Neutrophil (primary cell): ENCODE measurements around the gene TOX2.

Experiments used
- H3K27ac ChIP-seq: fragments of 200-600 bp; sonication (generic); 2 replicates; pipeline ENCODE4 v1.5.1; 2016; ENCODE audit warnings: mild to moderate bottlenecking, moderate library complexity
- H3K27me3 ChIP-seq: fragments of 200-600 bp; sonication (generic); 2 replicates; pipeline ENCODE4 v1.6.0; 2016; ENCODE audit warnings: mild to moderate bottlenecking
- H3K36me3 ChIP-seq: fragments of 200-600 bp; sonication (generic); 2 replicates; pipeline ENCODE4 v1.5.1; 2017
- H3K4me1 ChIP-seq, 2 experiments: fragments of 200-600 bp in 1 of 2; sonication (generic) in 1 of 2; 1 replicate in 1 of 2; 2 replicates in 1 of 2; pipeline versions ENCODE4 v1.5.1 to v1.6.1; 2013 to 2016; ENCODE audit warnings: low read depth in 1 of 2, low read length in 1 of 2, mild to moderate bottlenecking in 1 of 2, moderate library complexity in 1 of 2; ENCODE audit not compliant: control insufficient read depth in 1 of 2, insufficient read depth in 1 of 2
- H3K4me3 ChIP-seq, 2 experiments: fragments of 200-600 bp in 1 of 2; sonication (generic) in 1 of 2; 1 replicate in 1 of 2; 2 replicates in 1 of 2; pipeline ENCODE4 v1.5.1; 2013 to 2016; ENCODE audit warnings: low read depth in 1 of 2, low read length in 1 of 2, mild to moderate bottlenecking in 1 of 2, moderate library complexity in 1 of 2
- H3K9me3 ChIP-seq: fragments of 200-600 bp; sonication (generic); 2 replicates; pipeline ENCODE4 v1.5.1; 2016
- CTCF ChIP-seq: fragments of 200-600 bp; sonication (generic); IDR thresholded peaks from 2 replicates; pipeline ENCODE4 v1.5.1; 2016; ENCODE audit warnings: antibody characterized with exemption

TOX2 gene

GRCh38 chr20:44095831-44096230 is 181.2 kb downstream of the TOX2 start:
- TF ChIP-seq CTCF, result no peak
- Histone ChIP-seq H3K9me3 (no peaks in the 10 kb centered on the region), H3K4me3 (no peak overlapping the region), H3K4me1 (no peaks in the 10 kb centered on the region), H3K36me3 (no peaks in the 10 kb centered on the region), H3K27ac (no peak overlapping the region), H3K27me3 (peaks cover 47% of the 10 kb centered on the region)

GRCh38 chr20:44097521-44098255 is 183.0 kb downstream of the TOX2 start:
- no peak for TF ChIP-seq CTCF
- H3K4me3 ChIP-seq, result no peak overlapping the region
- H3K27ac ChIP-seq, result no peak overlapping the region
- no peaks in the 10 kb centered on the region for H3K9me3 ChIP-seq
- peaks cover 57% of the 10 kb centered on the region for H3K27me3 ChIP-seq
- H3K4me1 ChIP-seq, result no peaks in the 10 kb centered on the region
- no peaks in the 10 kb centered on the region for H3K36me3 ChIP-seq

- Histone ChIP-seq H3K27ac (no peak overlapping the region), H3K4me1 (no peaks in the 10 kb centered on the region), H3K27me3 (peaks cover 57% of the 10 kb centered on the region), H3K4me3 (no peak overlapping the region), H3K36me3 (no peaks in the 10 kb centered on the region), H3K9me3 (no peaks in the 10 kb centered on the region)
- TF ChIP-seq CTCF, result no peak
These were observed 183.6 kb downstream of the TOX2 start for GRCh38 chr20:44098256-44098630.

GRCh38 chr20:44098657-44099056 is 184.0 kb downstream of the TOX2 start:
- TF ChIP-seq CTCF, result no peak
- H3K27me3 ChIP-seq, result peaks cover 59% of the 10 kb centered on the region
- H3K27ac ChIP-seq, result no peak overlapping the region
- H3K9me3 ChIP-seq, result no peaks in the 10 kb centered on the region
- H3K4me1 ChIP-seq, result no peaks in the 10 kb centered on the region
- no peak overlapping the region for H3K4me3 ChIP-seq
- no peaks in the 10 kb centered on the region for H3K36me3 ChIP-seq

GRCh38 chr20:44099832-44100231 is 185.2 kb downstream of the TOX2 start:
- no peak overlapping the region for H3K27ac ChIP-seq
- H3K27me3 ChIP-seq, result peaks cover 61% of the 10 kb centered on the region
- no peaks in the 10 kb centered on the region for H3K4me1 ChIP-seq
- TF ChIP-seq CTCF, result no peak
- no peaks in the 10 kb centered on the region for H3K9me3 ChIP-seq
- H3K4me3 ChIP-seq, result no peak overlapping the region
- no peaks in the 10 kb centered on the region for H3K36me3 ChIP-seq
